Thyroid gland (tissue), 4 donors: ENCODE results near the gene PLEKHA5. TPM values are rescaled to one million over a fixed set of nuclear protein-coding genes. Genes with fewer than 3 reads are reported as not detected.

Experiments used
- DNase-seq, 2 donors: peaks; one replicate each; pipeline ENCODE4 v3.0.0-alpha.2; 2019
- H3K27ac ChIP-seq, 3 donors: fragments of 200-600 bp; sonication (generic); 1 replicate in 2 of 3; 2 replicates in 1 of 3; pipeline ENCODE4 v1.5.1; 2016 to 2019; ENCODE audit warnings: mild to moderate bottlenecking in 1 of 3, moderate library complexity in 1 of 3
- H3K27me3 ChIP-seq: fragments of 200-600 bp; sonication (generic); one replicate; pipeline ENCODE4 v1.5.1; 2019
- H3K36me3 ChIP-seq, 2 donors: fragments of 200-600 bp; sonication (generic); one replicate each; pipeline ENCODE4 v1.5.1; 2016 to 2019
- H3K4me1 ChIP-seq, 2 donors: fragments of 200-600 bp; sonication (generic); one replicate each; pipeline ENCODE4 v1.5.1; 2017 to 2019
- H3K4me3 ChIP-seq, 3 donors: fragments of 200-600 bp; sonication (generic); replicated peaks in 1 of 3; 1 replicate in 2 of 3; 2 replicates in 1 of 3; pipeline ENCODE4 v1.5.1; 2016; ENCODE audit warnings: mild to moderate bottlenecking in 1 of 3
- H3K9me3 ChIP-seq: fragments of 200-600 bp; sonication (generic); one replicate; pipeline ENCODE4 v1.5.1; 2017
- POLR2A ChIP-seq, 2 donors: fragments of 450-650 bp; IDR thresholded peaks; one replicate each; pipeline ENCODE4 v1.6.1; 2017; ENCODE audit warnings: antibody characterized with exemption in 2 of 2, mild to moderate bottlenecking in 2 of 2, moderate library complexity in 1 of 2
- WGBS, 2 donors: methylation state at CpG; one replicate each; pipeline ENCODE4 v1.1.5; 2017; 5-methylcytosine and 5-hydroxymethylcytosine counted together
- intact Hi-C: fragments of 100-400 bp; cut with DNase I; formaldehyde crosslinking; loops from one replicate; pipeline ENCODE4 v1.15.1; 2023
- total RNA-seq, 4 donors: library from RNA; depleted of rRNA; stranded (reverse); fragments of >200 nt; gene quantifications; one replicate each; pipeline ENCODE4 v1.2.3, GENCODE V29; 2016
- TF ChIP-seq, protein P1 (sequence below), 6 experiments: fragments of 200-600 bp in 3 of 6; fragments of 450-650 bp in 3 of 6; sonication (generic) in 3 of 6; IDR thresholded peaks; one replicate each; pipeline ENCODE4 v1.5.1; 2016 to 2019; ENCODE audit warnings: antibody characterized with exemption in 6 of 6, mild to moderate bottlenecking in 2 of 6, inconsistent platforms in 1 of 6, moderate library complexity in 1 of 6

PLEKHA5 gene
- total RNA-seq, 4 donors from 2014 or later, result 35.4 to 48.6 (median 40.8) TPM

DNA sequence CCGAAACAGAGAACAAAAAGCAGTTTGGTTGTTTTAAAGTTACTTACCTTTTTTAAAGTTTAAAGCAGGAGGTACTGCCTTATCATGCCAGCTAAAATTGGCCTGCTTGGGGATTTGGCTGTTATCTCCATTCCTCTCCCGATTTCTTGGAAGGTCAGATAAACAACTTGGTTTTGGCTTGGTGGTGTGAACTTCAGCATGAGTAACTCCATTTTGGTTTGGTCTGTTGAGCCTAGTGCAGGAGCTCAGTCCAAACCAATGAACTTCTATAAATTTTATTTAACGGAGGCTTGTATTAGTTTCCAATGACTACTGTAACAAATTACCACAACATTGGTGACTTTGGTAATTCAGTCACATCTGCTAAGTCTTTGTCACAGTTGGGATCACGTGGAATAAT is 82.3 kb downstream of the PLEKHA5 start:
- no peak for TF ChIP-seq POLR2A (IDR thresholded peaks at IDR 0.05)
- TF ChIP-seq, protein P1, sequence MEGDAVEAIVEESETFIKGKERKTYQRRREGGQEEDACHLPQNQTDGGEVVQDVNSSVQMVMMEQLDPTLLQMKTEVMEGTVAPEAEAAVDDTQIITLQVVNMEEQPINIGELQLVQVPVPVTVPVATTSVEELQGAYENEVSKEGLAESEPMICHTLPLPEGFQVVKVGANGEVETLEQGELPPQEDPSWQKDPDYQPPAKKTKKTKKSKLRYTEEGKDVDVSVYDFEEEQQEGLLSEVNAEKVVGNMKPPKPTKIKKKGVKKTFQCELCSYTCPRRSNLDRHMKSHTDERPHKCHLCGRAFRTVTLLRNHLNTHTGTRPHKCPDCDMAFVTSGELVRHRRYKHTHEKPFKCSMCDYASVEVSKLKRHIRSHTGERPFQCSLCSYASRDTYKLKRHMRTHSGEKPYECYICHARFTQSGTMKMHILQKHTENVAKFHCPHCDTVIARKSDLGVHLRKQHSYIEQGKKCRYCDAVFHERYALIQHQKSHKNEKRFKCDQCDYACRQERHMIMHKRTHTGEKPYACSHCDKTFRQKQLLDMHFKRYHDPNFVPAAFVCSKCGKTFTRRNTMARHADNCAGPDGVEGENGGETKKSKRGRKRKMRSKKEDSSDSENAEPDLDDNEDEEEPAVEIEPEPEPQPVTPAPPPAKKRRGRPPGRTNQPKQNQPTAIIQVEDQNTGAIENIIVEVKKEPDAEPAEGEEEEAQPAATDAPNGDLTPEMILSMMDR (IDR thresholded peaks at IDR 0.05), result no peak
- Histone ChIP-seq H3K9me3 (no peaks in the 10 kb centered on the region), H3K27me3 (no peaks in the 10 kb centered on the region), H3K4me1 (no peaks in the 10 kb centered on the region), H3K27ac (no peak overlapping the region), H3K36me3 (no peaks in the 10 kb centered on the region), H3K4me3 (no peak overlapping the region)
- DNase-seq, result no peak
- 85 to 93% methylated on average over 4 of the region's 4 CpGs for WGBS, 2 donors
- intact Hi-C loops, result no loop called here

DNA sequence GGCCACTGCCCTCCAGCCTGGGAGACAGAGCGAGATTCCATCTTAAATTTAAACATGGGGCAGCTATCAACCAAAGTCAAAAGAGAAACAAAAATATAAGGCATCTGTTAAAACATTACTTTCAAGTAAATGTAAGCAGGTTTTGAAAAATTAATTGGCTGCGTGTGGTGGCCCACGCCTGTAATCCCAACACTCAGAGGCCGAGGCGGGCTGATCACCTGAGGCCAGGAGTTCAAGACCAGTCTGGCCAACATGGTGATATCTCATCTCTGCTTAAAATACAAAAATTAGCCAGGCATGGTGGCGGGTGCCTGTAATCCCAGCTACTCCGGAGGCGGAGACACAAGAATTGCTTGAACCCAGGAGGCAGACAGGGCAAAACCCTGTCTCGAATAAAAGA is 82.7 kb downstream of the PLEKHA5 start:
- DNase-seq, result no peak
- Histone ChIP-seq H3K4me3 (no peak overlapping the region), H3K9me3 (no peaks in the 10 kb centered on the region), H3K27me3 (no peaks in the 10 kb centered on the region), H3K36me3 (no peaks in the 10 kb centered on the region), H3K4me1 (no peaks in the 10 kb centered on the region), H3K27ac (no peak overlapping the region)
- intact Hi-C loops, result no loop called here
- no peak for TF ChIP-seq POLR2A (IDR thresholded peaks at IDR 0.05)
- TF ChIP-seq, protein P1 (IDR thresholded peaks at IDR 0.05), result no peak
- 96 to 99% methylated on average over 9 of the region's 9 CpGs for WGBS, 2 donors

DNA sequence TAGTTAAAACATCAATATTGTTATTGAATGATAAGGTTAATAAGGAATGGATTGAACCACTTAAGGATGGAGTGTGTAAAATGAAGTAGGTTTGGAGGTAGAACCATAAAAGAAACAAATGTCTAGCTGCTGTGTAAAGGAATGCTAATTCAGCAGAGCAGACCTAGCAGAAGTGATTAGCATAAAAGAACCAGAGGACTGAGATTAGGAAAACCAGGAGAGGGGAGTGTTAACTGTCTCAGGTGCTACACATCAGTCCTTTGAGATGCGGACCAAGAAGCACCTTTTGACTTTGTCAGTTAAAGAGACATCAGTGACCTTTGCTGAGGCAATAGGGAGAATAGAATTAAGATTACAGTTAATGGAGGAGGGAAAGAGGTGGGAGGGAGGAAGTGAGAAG is 84.5 kb downstream of the PLEKHA5 start:
- no peak for DNase-seq
- intact Hi-C loops, result no loop called here
- WGBS, 2 donors, result 88 to 92% methylated on average over 1 of the region's 1 CpG
- H3K36me3 ChIP-seq, result no peaks in the 10 kb centered on the region
- no peak for TF ChIP-seq POLR2A (IDR thresholded peaks at IDR 0.05)
- TF ChIP-seq, protein P1 (IDR thresholded peaks at IDR 0.05), result no peak
- H3K27me3 ChIP-seq, result no peaks in the 10 kb centered on the region
- H3K4me3 ChIP-seq, result no peak overlapping the region
- H3K27ac ChIP-seq, result no peak overlapping the region
- H3K4me1 ChIP-seq, result no peaks in the 10 kb centered on the region
- H3K9me3 ChIP-seq, result no peaks in the 10 kb centered on the region

DNA sequence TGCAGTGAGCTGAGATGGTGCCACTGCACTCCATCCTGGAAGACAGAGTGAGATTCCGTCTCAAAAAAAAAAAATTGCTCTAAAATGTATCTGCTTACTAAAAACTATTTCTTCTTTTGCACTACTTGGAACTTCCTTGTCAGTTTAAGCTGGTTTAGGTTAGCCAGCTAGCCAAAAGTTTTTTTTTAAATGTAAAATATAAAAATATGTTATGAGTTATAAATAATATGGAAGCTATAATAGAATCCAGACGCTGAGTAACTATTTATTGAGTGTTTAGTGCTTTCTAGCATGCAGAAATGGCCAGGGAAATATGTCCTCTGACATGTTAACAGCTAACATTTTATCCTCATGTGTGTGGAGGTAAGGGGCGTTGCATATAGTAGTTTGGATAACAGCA is 85.6 kb downstream of the PLEKHA5 start:
- Histone ChIP-seq H3K4me1 (no peaks in the 10 kb centered on the region), H3K9me3 (no peaks in the 10 kb centered on the region), H3K4me3 (no peak overlapping the region), H3K36me3 (no peaks in the 10 kb centered on the region), H3K27me3 (no peaks in the 10 kb centered on the region), H3K27ac (no peak overlapping the region)
- 90 to 91% methylated on average over 3 of the region's 3 CpGs for WGBS, 2 donors
- no peak for TF ChIP-seq POLR2A (IDR thresholded peaks at IDR 0.05)
- TF ChIP-seq, protein P1 (IDR thresholded peaks at IDR 0.05), result no peak
- intact Hi-C loops, result no loop called here
- DNase-seq, result no peak

DNA sequence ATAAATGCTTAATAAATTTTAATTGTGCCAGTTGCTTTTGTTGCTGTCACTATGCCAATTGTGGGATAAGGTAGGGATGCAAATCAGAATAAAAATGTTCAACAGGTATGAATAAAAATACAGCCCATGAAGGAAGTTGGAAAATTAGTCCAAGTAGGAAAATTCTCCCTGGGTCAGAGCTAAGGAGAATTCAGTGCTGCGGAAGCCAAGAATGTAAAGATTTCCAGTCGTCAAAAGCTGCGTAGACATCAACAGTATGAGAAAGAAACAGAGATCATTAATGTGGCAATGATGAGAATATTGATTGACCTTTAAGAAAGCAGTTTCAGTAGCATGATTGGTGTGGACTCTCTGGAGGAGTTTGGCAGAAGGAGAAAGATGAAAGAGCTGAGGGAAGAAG is 87.9 kb downstream of the PLEKHA5 start:
- WGBS, 2 donors, result 92 to 95% methylated on average over 3 of the region's 3 CpGs
- intact Hi-C loops, result no loop called here
- Histone ChIP-seq H3K4me1 (peaks cover 0 to 4% of the 10 kb centered on the region in 2 donors), H3K27ac (no peak overlapping the region), H3K36me3 (no peaks in the 10 kb centered on the region), H3K9me3 (no peaks in the 10 kb centered on the region), H3K4me3 (no peak overlapping the region), H3K27me3 (no peaks in the 10 kb centered on the region)
- no peak for DNase-seq
- TF ChIP-seq, protein P1 (IDR thresholded peaks at IDR 0.05), result no peak
- TF ChIP-seq POLR2A (IDR thresholded peaks at IDR 0.05), result no peak
